Activated gamma-delta T cell (primary cell): ENCODE measurements around the gene ZSWIM5.

Experiments
- DNase-seq: peaks from one replicate; lab custom pipeline; 2025; lab: John Stamatoyannopoulos, UW

The ZSWIM5 gene

DNA sequence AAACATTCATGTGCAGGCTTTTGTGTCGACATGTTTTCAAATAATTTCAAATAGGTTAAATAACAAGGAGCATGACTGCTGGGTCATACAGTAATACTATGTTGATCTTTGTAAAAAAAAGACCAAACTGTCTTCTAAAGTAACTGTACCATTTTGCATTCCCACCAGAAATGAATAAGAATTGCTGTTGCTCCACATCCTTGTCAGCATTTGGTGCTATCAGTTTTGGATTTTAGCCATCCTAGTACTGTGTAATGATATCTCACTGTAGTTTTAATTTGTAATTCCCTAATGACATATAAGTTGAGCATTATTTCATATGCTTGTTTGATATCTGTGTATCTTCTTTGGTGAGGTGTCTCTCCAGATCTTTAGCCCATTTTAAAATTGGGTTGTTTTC is 182.7 kb downstream of the ZSWIM5 start:
- no peak for DNase-seq

DNA sequence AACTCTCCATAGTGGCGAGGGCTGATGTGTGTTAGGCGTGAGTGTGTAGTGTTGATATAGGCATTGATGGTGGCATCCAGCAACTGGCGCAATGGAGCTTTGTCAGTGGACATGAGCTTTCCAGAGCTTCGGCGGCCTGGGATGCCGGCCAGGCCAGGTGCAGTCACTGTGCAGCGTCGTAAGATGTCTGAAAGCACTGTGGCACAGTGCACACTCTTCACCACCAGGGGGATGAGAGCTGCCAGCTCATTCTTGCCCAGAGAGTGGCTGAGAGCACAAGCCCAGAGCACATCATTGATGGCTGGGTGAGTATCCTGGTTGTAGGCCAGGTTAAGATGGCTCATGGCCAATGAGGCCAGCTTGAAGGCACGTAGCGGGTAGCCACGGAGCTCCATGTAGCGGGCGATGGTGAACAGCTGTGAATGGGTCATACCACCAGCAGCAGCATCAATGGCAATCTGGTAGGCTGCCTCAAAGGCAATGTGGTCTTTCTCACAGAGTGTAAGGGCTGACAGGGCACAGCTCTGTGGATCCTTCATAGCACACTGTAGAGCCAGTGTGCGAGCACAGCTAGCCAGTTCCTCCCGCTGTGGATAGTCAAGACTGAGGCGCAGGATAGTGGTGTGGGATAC is 187.7 kb downstream of the ZSWIM5 start:
- no peak for DNase-seq

DNA sequence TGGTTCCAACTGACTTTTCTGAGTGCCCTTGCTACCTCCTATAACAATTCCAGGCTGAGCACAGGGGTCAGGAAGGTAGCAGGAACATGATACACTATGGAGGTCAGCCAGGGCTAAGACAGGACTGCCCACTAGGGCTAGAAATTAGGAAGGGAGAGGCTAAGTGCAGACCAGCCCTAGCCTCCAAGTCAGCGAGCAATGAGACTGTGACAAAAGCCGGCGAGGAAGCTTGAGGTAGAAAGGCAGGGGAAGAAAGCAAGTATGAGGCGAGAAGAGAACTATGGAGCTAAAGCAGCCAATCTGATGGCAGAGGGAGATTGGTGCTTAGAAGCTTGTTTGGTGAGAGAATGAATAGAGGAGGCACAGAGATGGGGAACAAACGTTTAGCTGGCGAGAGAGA is 189.6 kb downstream of the ZSWIM5 start:
- no peak for DNase-seq

DNA sequence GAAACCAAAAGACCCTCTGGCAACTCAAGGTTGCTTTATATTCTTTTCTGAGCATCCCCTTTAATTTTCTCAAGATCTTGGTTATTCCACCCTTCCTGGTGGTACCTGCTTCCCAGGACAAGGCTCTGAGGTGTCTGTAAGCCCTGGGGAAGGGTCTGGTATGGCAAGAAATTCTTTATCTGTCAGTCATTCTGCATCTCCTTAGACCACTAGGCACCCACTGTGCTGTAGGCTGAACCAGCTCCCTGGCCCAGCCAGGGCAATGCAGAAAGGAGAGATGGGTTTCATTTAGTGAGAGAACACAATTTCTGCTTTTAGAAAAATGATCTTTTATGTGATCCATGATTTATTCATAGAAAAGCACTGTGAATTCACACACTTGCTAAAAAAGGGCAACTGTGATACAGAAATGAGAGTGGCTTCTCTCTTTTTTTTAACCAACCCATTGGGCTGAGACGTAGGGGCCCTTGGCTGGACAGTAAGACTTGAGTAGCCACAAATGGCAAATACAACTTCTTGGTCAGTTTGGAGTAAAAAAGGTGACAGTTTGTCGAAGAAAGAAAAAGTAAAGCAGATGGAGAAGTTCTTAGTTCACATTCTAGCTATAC is 190.2 kb downstream of the ZSWIM5 start:
- DNase-seq: no peak

DNA sequence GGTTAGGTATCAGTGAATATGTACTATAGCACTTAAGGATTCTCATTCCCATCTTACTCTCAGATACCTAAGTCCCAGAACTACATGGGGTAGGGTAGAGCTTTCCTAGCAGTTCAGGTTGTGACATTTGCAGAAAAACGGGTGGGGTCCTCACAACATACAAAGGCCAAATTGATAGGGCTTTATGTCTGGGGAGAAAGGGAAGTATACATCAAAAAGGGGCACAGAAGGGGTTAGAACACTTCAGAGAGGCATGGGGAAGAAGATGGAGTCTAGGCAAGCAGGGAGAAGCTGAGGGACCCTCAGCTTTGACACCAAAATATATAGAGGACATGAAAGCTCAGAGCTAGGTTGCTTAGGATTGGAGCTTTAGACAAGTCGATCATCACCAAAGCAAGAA is 190.7 kb downstream of the ZSWIM5 start:
- no peak for DNase-seq

DNA sequence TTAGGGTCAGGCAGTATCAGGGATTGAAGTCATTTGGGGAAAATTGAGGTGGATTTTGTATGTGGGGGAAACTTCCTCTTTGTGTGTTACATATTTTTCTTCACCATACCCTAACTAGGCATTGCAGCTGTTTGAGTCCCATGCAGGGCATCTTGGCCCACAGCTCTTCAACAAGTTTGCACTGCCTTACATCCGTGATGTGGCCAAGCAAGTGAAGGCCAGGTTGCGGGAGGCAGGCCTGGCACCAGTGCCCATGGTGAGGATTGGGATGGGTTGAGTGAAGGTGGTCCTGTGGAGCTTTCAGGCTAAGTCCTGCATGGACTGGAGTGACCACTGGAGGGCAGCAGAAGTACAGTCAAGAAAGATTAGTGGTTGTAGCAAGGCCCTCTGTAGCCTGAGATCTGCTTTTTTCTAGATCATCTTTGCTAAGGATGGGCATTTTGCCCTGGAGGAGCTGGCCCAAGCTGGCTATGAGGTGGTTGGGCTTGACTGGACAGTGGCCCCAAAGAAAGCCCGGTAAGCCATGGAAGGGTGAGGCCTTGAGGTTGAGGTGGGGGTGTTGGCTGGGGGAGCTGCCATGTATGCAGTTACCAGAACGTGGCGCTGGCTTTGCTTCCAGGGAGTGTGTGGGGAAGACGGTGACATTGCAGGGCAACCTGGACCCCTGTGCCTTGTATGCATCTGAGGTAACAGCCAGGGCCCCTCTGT is 191.9 kb downstream of the ZSWIM5 start:
- DNase-seq: no peak

DNA sequence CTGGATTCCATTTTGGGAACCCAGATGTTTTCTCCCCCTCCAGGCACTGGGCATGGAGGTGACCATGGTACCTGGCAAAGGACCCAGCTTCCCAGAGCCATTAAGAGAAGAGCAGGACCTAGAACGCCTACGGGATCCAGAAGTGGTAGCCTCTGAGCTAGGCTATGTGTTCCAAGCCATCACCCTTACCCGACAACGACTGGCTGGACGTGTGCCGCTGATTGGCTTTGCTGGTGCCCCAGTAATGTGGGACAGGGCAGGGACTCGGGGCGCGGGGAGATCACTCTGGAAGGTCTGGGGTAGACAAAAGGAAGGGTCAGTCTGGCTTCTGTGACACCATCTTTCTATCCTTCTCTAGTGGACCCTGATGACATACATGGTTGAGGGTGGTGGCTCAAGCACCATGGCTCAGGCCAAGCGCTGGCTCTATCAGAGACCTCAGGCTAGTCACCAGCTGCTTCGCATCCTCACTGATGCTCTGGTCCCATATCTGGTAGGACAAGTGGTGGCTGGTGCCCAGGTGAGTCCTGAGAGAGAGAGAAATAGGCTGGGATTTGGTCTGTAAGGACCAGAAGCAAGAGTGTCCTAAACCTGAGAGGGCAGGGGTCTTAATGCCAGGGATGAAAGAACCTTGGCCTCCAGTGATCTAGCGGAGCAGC is 192.7 kb downstream of the ZSWIM5 start:
- no peak for DNase-seq

DNA sequence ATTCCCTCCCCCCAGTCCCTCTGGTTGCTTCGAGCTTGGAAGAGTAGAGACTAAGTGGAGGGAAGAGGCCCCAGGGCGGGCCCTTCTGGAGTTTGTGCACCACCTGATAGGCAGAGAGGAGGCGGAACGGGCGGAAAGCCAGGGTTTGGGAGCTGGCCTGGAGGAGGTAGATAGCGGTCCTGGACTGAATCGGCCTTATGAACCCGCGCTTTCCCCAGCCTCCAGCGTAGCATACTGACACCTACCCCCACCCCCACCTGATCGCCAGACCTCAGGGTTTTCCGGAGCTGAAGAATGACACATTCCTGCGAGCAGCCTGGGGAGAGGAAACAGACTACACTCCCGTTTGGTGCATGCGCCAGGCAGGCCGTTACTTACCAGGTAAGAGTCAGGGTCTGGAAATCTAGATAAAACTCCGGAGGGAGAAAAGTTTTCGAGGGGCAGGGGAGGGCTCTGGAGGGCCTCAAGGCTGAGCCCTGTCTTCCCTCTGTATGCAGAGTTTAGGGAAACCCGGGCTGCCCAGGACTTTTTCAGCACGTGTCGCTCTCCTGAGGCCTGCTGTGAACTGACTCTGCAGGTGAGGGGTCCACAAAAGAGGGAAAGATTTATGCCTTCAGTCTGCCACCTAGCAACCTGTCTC is 193.6 kb downstream of the ZSWIM5 start:
- no peak for DNase-seq

DNA sequence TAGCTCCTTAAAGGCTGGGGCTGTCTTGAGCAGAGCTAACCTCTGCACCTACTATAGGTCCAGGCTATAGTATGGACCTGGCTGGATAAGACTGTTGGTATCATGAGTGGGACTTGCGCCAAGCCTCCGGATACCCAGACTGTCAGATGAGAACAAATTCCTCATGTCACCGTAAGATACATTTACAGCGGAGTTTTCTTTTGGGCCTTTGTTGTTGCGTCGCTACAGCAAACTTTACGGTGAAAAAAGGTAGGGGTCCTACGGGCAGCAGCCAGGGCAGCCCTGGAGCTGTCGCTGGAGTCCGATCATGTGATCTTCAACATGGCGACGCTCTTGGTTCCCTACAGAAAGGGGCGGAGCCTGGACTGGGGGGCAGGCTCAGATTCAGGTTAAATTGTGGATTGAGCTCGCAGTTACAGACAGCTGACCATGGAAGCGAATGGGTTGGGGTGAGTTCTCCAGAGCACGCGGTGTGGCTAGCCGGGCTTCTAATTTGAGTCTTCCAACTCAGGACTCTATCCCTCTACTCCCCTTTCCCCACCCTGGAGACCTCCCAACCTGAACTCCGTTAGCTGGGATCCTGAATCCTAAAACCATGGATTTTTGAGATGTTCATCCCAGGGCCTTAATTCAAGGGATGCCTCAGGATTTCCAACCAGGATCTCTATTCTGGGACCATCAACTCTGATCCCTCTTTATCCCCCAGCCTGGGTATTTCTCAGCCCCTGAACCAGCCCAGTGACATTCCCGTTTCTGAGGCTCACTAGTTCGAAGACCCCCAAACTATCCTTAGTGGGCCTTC is 194.4 kb downstream of the ZSWIM5 start, which contains the start of gene UROD:
Gene UROD (plus strand): TSS at position 418 of the 802 bp plus-strand sequence. CDS start 12 bp downstream, at position 430.
- peak; percentile 50 for DNase-seq

DNA sequence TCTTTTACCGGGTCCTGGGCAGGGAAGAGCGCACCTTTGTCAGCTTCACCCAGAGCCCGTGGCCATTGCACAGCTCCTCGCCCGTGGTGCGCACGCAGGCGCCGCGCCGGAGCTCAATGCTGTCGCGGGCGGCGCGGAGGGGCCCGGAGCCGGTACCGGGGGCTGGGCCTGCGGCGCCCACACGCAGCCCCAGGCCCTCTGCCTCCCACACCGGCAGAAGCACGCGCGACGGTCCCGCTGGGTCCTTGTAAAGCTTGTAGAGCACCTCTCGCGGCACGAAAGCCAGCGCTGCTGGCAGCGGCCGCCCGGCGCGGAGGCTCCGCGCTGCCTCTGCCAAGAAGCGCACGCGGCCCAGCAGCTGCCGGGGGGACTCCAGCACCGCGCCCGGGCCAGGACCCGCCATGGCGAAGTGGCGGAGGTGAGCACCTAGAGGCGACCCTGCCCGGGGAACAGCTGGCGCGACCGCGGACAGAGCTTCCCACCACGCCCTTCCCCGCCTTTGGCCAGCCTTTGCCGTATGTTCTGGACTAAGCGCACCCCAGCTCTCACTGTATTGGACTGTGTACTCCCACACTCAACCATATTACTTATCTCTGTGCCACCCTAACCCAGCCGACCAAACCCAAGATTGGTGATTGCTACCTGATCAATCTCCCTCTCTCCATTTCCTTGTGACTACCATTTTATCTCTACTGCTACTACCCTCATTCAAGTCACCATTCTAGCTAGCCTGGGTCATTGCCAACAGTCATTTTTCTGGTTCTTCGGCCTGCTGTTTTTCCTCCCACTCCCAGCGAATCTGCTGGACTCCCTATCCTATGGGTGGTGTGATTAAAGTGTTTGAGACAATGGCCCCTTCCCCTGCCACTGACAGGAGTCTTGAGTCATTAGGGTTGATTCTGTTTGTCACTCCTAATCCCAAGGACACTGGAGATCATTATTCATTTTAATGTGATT is 195.3 kb downstream of the ZSWIM5 start, which contains the start of gene HECTD3:
Gene HECTD3 (minus strand): TSS at position 470 of the 957 bp plus-strand sequence. CDS start 67 bp downstream, at position 403.
- DNase-seq: peak; percentile 54

DNA sequence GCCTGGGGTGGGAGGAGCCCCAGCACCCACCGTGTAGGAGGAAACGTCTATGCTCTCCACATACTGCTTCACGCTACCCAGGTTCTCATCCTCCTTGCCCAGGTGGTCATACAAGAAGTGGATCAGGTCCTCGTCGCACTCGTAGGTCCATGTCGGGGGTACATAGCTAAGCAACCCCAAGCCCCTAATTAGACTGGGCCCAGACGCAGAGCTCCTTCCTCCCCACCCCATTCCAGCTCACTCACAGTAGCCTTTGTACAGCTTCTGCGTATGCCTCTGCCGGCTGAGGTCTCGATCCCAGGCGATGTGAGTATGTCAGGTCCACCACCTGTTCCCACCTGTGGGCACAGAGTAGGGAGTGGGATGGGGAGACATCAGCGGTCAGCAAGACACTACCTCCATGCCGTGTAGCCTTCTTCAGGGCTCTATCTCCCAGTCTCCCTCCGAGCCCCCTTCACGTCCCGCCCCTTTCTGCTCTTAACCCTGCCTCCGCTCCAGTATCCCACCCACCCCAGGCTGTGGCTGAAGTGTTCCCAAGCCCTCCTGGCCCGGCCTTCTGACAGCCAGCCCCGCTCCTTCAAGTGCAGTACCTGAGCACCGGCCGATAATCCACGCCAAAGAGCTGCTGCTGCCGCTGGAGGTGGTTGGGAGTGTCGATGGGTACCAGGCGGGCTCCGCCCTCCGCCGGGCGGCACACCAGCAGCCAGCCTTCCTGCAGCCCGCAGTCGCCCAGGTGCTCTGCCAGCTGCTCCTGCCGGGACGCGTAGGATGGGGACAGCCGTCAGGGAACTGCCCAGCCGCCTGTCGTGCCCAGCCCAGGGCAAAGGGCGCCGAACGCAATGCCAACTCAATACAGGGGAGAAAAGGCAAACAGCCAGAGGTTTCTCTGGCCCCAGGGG is 196.2 kb downstream of the ZSWIM5 start:
- no peak for DNase-seq

DNA sequence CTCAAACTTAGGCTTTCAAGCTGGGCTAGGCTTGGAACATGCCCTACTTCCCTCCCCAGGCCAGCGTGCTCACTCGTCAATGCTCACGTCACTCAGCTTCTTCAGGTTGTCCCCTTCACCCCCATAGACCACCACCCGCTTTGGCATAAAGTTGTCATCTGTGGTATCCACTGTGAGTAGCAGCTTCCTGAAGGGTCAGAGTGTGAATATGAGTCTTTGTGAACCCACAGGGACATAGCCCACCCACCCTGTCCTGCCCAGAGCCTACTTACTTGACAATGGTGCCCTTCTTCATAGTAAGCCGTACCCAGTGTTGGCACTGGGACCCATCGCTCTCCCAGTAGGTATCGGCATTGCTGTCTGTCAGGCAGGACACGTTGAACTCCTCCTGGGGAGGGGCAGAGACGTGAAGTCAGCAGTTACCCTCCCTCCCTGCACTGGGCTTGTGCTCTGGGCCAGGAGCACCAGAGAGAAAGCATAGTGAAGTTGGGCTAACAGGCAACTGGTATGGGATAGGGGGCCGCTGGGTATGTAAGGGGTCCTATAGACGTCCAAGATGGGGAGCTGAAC is 197.0 kb downstream of the ZSWIM5 start:
- no peak for DNase-seq

DNA sequence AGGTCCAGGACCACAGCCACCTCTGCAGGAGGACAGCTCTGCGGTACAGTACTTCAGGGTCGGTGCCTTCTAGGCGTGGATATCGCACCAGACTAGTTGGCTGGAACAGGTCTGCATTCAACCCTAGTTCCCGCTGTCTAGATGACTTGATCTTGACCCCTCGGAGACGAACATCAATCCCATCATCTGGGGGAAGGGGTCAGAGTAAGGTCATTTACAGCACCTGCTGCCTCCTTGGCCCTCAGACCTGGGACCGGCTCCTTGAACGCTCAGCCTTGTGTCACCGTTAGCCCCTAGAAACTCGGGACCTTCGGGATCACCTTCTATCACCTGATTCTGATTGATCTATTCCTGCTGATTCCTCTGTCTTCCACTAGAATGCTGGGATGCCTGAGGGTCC is 197.9 kb downstream of the ZSWIM5 start:
- no peak for DNase-seq

DNA sequence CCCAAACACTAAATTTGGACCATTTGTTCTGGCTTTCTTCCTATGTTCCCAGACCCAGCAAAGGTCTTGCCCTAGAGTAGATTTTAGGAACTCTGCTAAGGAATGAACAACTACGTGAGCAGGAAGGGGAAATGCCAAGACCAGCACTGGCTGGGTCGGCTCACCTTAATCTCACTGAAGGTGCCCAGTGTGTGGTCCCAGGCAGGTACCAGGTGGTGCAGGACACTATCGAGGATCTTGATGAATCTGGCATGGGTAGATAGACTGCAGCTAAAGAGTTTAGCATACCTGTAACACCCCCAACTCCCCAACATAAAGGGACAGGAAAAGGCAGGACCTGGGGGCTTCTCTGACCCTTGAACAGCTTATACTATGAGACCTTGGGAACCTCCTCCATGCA is 198.3 kb downstream of the ZSWIM5 start:
- DNase-seq: no peak

DNA sequence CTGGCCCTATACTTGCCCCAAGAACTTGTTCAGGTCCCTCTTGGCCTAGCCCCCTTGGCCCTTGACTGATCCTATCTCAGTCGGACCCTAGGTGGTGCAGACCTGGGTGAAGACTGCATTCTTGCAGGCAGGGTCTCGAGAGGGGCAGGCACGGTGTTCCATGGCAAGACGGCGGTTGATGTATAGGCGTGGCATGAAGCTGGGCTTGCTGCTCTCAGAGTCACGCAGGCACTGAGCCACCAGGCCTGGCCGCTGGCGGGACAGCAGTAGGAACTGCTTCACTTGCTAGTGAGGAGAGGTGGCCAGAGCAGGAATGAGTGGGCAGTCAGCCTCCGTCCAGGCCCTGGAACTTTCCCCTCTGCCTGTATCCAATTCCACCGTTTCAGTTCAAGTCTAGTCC is 199.1 kb downstream of the ZSWIM5 start:
- DNase-seq: no peak

DNA sequence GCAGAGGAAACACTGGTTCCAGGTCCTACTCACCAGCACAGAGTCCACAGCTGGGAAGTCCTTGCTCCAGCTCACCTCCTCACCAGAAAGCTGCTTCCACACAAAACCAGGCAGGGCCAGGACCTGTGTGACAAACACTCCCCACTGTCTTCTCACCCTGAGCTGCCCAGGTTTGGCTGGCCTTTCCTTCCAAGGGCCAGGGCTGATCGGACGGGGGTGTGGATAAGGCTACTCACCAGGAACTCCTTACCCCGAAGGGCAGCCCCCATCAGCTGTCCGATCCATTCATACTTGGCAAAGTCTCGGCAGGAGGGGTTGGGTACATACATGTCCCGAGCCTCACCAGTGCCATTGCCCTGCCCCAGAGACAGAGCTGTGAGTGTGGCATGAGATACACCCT is 200.6 kb downstream of the ZSWIM5 start:
- no peak for DNase-seq

DNA sequence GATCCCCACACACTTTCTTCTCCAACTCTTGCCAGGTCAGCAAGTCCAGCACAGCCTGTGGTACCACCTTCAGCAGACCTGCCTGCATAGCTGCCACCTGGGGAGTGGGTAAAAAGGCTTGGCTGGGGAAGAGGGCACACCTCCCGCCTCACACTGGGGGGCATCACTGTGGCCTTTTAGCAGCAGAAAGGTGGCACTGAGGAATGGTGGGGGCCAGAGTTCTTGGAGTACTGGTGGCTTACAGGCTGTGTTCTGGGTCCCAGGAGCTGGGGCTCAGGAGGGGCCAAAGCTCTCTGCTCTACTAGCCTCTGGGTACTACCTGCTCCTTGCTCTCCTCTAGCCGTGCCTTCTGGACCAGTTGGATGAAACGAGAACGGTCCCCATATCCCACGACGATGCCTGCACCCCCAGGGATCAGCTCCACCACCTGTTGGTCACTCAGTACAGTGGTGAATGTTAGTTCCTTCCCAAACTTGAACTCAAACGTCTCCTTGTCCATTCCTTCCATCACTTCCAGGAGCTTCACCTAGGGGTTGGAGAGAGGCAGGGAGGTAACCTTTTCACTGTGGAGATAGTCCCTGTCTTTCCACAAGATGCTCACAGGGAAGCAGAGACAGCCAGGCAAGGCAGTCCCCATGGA is 202.0 kb downstream of the ZSWIM5 start:
- no peak for DNase-seq

DNA sequence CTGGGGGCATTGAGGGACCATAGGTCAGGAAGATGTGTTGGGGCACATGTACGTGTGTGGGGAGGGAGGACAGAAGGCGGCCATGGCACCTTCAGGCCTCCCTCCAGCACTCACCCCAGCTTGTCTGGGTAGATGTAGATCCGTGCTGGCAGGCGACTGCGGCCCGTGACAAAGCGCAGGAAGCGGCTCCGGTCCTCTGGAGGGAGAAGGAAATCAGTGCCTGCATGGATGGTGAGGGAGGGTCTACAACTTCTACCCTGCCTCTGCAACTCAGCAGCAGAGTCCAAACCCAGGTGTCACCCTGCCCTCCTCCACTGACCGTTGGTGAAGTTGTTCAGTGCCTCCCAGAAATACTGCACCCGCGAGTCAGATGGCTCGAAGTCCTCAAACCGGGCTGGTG is 202.7 kb downstream of the ZSWIM5 start:
- DNase-seq: no peak
